HCT116 (cell line): ENCODE measurements around the gene VRTN. TPM values are rescaled to one million over a fixed set of nuclear protein-coding genes. Genes with fewer than 3 reads are reported as not detected.

ENCODE experiments used
- ATAC-seq: fragments of 200-7000 bp; cut with Tn5 transposase; 2 replicates; pipeline ENCODE4 v1.9.1; 2020; ENCODE audit warnings: mild to moderate bottlenecking, moderate library complexity
- BruUV-seq: library from RNA; stranded (reverse); fragments of 400-500 nt; replicated peaks from 2 replicates; lab custom pipeline; 2021; lab: Mats Ljungman, UMichigan
- CTCF ChIA-PET: fragments of 300-600 bp; sonication (Branson Sonifier 250); formaldehyde crosslinking; loops from one replicate; lab custom pipeline; 2021; ENCODE audit warnings: antibody characterized with exemption; lab: Charles Lee
- POLR2A ChIA-PET: fragments of 300-600, 350-600 bp; sonication (Branson Sonifier 250); formaldehyde crosslinking; loops from one replicate; lab custom pipeline; 2021; ENCODE audit warnings: antibody characterized with exemption; lab: Charles Lee
- RAD21 ChIA-PET, 2 experiments: fragments of 300-600 bp; sonication (Branson Sonifier 250); formaldehyde crosslinking; loops; one replicate each; lab custom pipeline; 2023; ENCODE audit warnings: low total read pairs in 2 of 2; ENCODE audit not compliant: uncharacterized antibody in 2 of 2, unreplicated experiment in 2 of 2, low non-redundant PET in 1 of 2; lab: Charles Lee
- DNase-seq: peaks from one replicate; pipeline ENCODE4 v3.0.0-alpha.2; 2010; ENCODE audit warnings: low read depth, low spot score
- H2AFZ ChIP-seq: fragments of 200-600 bp; shearing (Covaris generic), sonication (generic); 2 replicates; pipeline ENCODE4 v1.6.1; 2017; ENCODE audit warnings: low read depth, mixed run types, mixed read lengths, antibody characterized with exemption, low read length; ENCODE audit not compliant: poor library complexity, severe bottlenecking
- H3K27ac ChIP-seq: 2 replicates; pipeline ENCODE4 v1.5.1; 2012; ENCODE audit warnings: low read depth, low read length
- H3K27me3 ChIP-seq: fragments of 200-600 bp; sonication (generic); 2 replicates; pipeline ENCODE4 v1.6.1; 2016; ENCODE audit warnings: mixed run types, low read length, mixed read lengths; ENCODE audit not compliant: insufficient read depth
- H3K36me3 ChIP-seq, 2 experiments: fragments of 200-500 bp in 1 of 2; fragments of 200-600 bp in 1 of 2; sonication (Bioruptor generic) in 1 of 2; sonication (generic) in 1 of 2; 2 replicates each; pipeline versions ENCODE4 v1.5.1 to v1.6.1; 2014 to 2016; ENCODE audit warnings: low read length in 2 of 2, inconsistent platforms in 1 of 2, mixed read lengths in 1 of 2, mixed run types in 1 of 2; ENCODE audit not compliant: insufficient read depth in 2 of 2, control insufficient read depth in 1 of 2
- H3K4me1 ChIP-seq, 2 experiments: fragments of 200-600 bp in 1 of 2; sonication (generic) in 1 of 2; 2 replicates each; pipeline versions ENCODE4 v1.5.1 to v1.6.1; 2012 to 2017; ENCODE audit warnings: low read length in 2 of 2, inconsistent platforms in 1 of 2, mild to moderate bottlenecking in 1 of 2, mixed read lengths in 1 of 2, mixed run types in 1 of 2, moderate library complexity in 1 of 2; ENCODE audit not compliant: insufficient read depth in 2 of 2, control insufficient read depth in 1 of 2
- H3K4me2 ChIP-seq: fragments of 200-600 bp; sonication (generic); 2 replicates; pipeline ENCODE4 v1.6.1; 2017; ENCODE audit warnings: mixed run types, low read length, mixed read lengths
- H3K4me3 ChIP-seq, 2 experiments: fragments of 200-600 bp in 1 of 2; sonication (generic) in 1 of 2; replicated peaks in 1 of 2; 2 replicates each; pipeline ENCODE4 v1.5.1; 2011 to 2016; ENCODE audit warnings: low read length in 2 of 2, control low read depth in 1 of 2, low read depth in 1 of 2, mild to moderate bottlenecking in 1 of 2, mixed read lengths in 1 of 2, mixed run types in 1 of 2
- H3K79me2 ChIP-seq: fragments of 200-600 bp; sonication (generic); 2 replicates; pipeline ENCODE4 v1.6.1; 2017; ENCODE audit warnings: mild to moderate bottlenecking, mixed run types, low read length, moderate library complexity, mixed read lengths; ENCODE audit not compliant: insufficient read depth
- H3K9ac ChIP-seq: fragments of 200-600 bp; sonication (generic); 2 replicates; pipeline ENCODE4 v1.6.1; 2016; ENCODE audit warnings: low read length, mixed read lengths
- H3K9me2 ChIP-seq: fragments of 200-600 bp; sonication (generic), shearing (Covaris generic); 2 replicates; pipeline ENCODE4 v1.6.1; 2017; ENCODE audit warnings: mixed run types, mild to moderate bottlenecking, moderate library complexity; ENCODE audit not compliant: insufficient read depth
- H3K9me3 ChIP-seq, 2 experiments: fragments of 200-500 bp in 1 of 2; fragments of 200-600 bp in 1 of 2; sonication (Bioruptor generic) in 1 of 2; sonication (generic) in 1 of 2; 2 replicates each; pipeline ENCODE4 v1.6.1; 2014 to 2017; ENCODE audit warnings: low read length in 2 of 2, mixed read lengths in 2 of 2, inconsistent platforms in 1 of 2, low read depth in 1 of 2, mild to moderate bottlenecking in 1 of 2, mixed run types in 1 of 2, moderate library complexity in 1 of 2; ENCODE audit not compliant: control insufficient read depth in 1 of 2, insufficient read depth in 1 of 2
- H4K20me1 ChIP-seq: fragments of 200-600 bp; sonication (generic), shearing (Covaris generic); 2 replicates; pipeline ENCODE4 v1.6.1; 2017; ENCODE audit warnings: mixed run types, mild to moderate bottlenecking, moderate library complexity; ENCODE audit not compliant: insufficient read depth
- ATF3 ChIP-seq: IDR thresholded peaks from 2 replicates; pipeline ENCODE4 v1.6.1; 2012
- CEBPB ChIP-seq: IDR thresholded peaks from 2 replicates; pipeline ENCODE4 v1.6.1; 2012; ENCODE audit warnings: low read depth
- CTCF ChIP-seq, 3 experiments: fragments of 200-600 bp in 1 of 3; sonication (generic) in 1 of 3; IDR thresholded peaks in 2 of 3; conservative IDR thresholded peaks in 1 of 3; 2 replicates each; pipeline ENCODE4 v1.5.1; 2012 to 2017; ENCODE audit warnings: low read depth in 2 of 3, low read length in 2 of 3, antibody characterized with exemption in 1 of 3, borderline replicate concordance in 1 of 3, control low read depth in 1 of 3, mild to moderate bottlenecking in 1 of 3, mixed read lengths in 1 of 3, mixed run types in 1 of 3, moderate library complexity in 1 of 3; ENCODE audit not compliant: insufficient read depth in 1 of 3
- EGR1 ChIP-seq: IDR thresholded peaks from 2 replicates; pipeline ENCODE4 v1.6.1; 2012; ENCODE audit warnings: low read depth
- EZH2 ChIP-seq: fragments of 200-600 bp; sonication (generic); IDR thresholded peaks from 2 replicates; pipeline ENCODE4 v1.6.1; 2017; ENCODE audit warnings: antibody characterized with exemption, mixed run types
- EZH2phosphoT487 ChIP-seq: fragments of 200-600 bp; IDR thresholded peaks from 2 replicates; pipeline ENCODE4 v1.6.1; 2018; ENCODE audit warnings: antibody characterized with exemption, borderline replicate concordance
- JUND ChIP-seq: IDR thresholded peaks from 2 replicates; pipeline ENCODE4 v1.6.1; 2012
- POLR2AphosphoS5 ChIP-seq: IDR thresholded peaks from 2 replicates; pipeline ENCODE4 v1.6.1; 2011; ENCODE audit warnings: mild to moderate bottlenecking, low read depth, low read length, moderate library complexity
- SIN3A ChIP-seq: IDR thresholded peaks from 2 replicates; pipeline ENCODE4 v1.6.1; 2012; ENCODE audit warnings: low read depth
- SP1 ChIP-seq: IDR thresholded peaks from 2 replicates; pipeline ENCODE4 v1.6.1; 2012; ENCODE audit warnings: low read depth
- SRF ChIP-seq: IDR thresholded peaks from 2 replicates; pipeline ENCODE4 v1.6.1; 2012; ENCODE audit warnings: low read depth
- ZFX ChIP-seq: fragments of 450-650 bp; IDR thresholded peaks from 2 replicates; pipeline ENCODE4 v1.6.1; 2017
- intact Hi-C: fragments of 100-400 bp; cut with micrococcal nuclease; formaldehyde crosslinking; loops from 2 replicates; pipeline ENCODE4 v1.10.0; 2022
- total RNA-seq: library from RNA; stranded (reverse); gene quantifications from one replicate; pipeline ENCODE4 v1.2.1, GENCODE V29; 2021; ENCODE audit not compliant: unreplicated experiment

The VRTN gene
- total RNA-seq, 1 experiment from 2014 or later: 0.10 TPM

GRCh38 chr14:74377976-74378690 lies 29.9 kb downstream of the VRTN start:
- no peaks in the 10 kb centered on the region for H4K20me1 ChIP-seq
- no peaks in the 10 kb centered on the region for H3K36me3 ChIP-seq
- H3K4me1 ChIP-seq: no peaks in the 10 kb centered on the region
- H3K9ac ChIP-seq: no peak overlapping the region
- no peaks in the 10 kb centered on the region for H3K79me2 ChIP-seq
- no peak overlapping the region for H2AFZ ChIP-seq
- no peak overlapping the region for H3K4me2 ChIP-seq
- POLR2A ChIA-PET: no interaction called here
- no peak overlapping the region for H3K27ac ChIP-seq
- no peak for TF ChIP-seq EGR1
- no peak for TF ChIP-seq SIN3A
- no peak for TF ChIP-seq JUND
- TF ChIP-seq CTCF (IDR thresholded peaks at IDR 0.05 in 2 of 3, conservative IDR thresholded peaks at IDR 0.05 in 1 of 3; ENCODE audit: borderline replicate concordance in 1 of 3, insufficient read depth in 1 of 3, low read depth in 2 of 3, low read length in 2 of 3): no peak
- TF ChIP-seq CEBPB: no peak
- TF ChIP-seq EZH2: no peak
- TF ChIP-seq SRF: no peak
- no peak for TF ChIP-seq ATF3
- TF ChIP-seq ZFX: no peak
- TF ChIP-seq SP1: no peak
- TF ChIP-seq EZH2phosphoT487: no peak
- TF ChIP-seq POLR2AphosphoS5: no peak
- DNase-seq (no peak), ATAC-seq (no peak)
- RAD21 ChIA-PET: no interaction called here
- intact Hi-C loops: no loop called here
- CTCF ChIA-PET: no interaction called here
- H3K9me3 ChIP-seq: no peaks in the 10 kb centered on the region
- no peak overlapping the region for H3K4me3 ChIP-seq
- no peaks in the 10 kb centered on the region for H3K9me2 ChIP-seq
- no TSS peak for BruUV-seq
- H3K27me3 ChIP-seq: no peaks in the 10 kb centered on the region
